Astrocyte of the hippocampus (primary cell): ENCODE measurements around the gene DNM1.
A peak's percentile ranks its signal among the peaks of the same experiment; 100 is the strongest.

ENCODE experiments used
- DNase-seq: peaks from one replicate; pipeline ENCODE4 v3.0.0; 2011; ENCODE audit warnings: low read depth, low spot score

DNM1 gene

GRCh38 chr9:128204858-128205257 is 1.7 kb downstream of the DNM1 start:
- DNase-seq = no peak

- DNase-seq = no peak
Observed at GRCh38 chr9:128205296-128205944, 2.2 kb downstream of the DNM1 start.

GRCh38 chr9:128206484-128206883 is 3.3 kb downstream of the DNM1 start:
- no peak for DNase-seq

GRCh38 chr9:128206916-128207910 is 4.0 kb downstream of the DNM1 start:
- DNase-seq = no peak

GRCh38 chr9:128208386-128208785 is 5.2 kb downstream of the DNM1 start:
- DNase-seq = no peak

GRCh38 chr9:128208946-128209669 is 5.9 kb downstream of the DNM1 start:
- DNase-seq = no peak

- no peak for DNase-seq
Observed at GRCh38 chr9:128211186-128211980, 8.2 kb downstream of the DNM1 start.

GRCh38 chr9:128211981-128212281 is 8.8 kb downstream of the DNM1 start:
- DNase-seq = no peak

GRCh38 chr9:128213746-128214497 is 10.7 kb downstream of the DNM1 start:
- no peak for DNase-seq

GRCh38 chr9:128214571-128215490 is 11.7 kb downstream of the DNM1 start:
- DNase-seq = no peak

- DNase-seq = peak; percentile 67
Observed at GRCh38 chr9:128215491-128216409, 12.6 kb downstream of the DNM1 start.

GRCh38 chr9:128216781-128217553 is 13.8 kb downstream of the DNM1 start:
- DNase-seq = no peak

- no peak for DNase-seq
Observed at GRCh38 chr9:128218172-128218517, 15.0 kb downstream of the DNM1 start.

GRCh38 chr9:128218518-128219389 is 15.6 kb downstream of the DNM1 start:
- peak; percentile 92 for DNase-seq

- DNase-seq = no peak
Observed at GRCh38 chr9:128219831-128220230, 16.7 kb downstream of the DNM1 start.

GRCh38 chr9:128222026-128222425 is 18.8 kb downstream of the DNM1 start:
- no peak for DNase-seq
